HG03469 (cell line): ENCODE measurements around the gene ZSCAN21.
A peak's percentile ranks its signal among the peaks of the same experiment; 100 is the strongest.

Experiments used
- ATAC-seq: cut with Tn5 transposase; IDR thresholded peaks from one replicate; pipeline ENCODE4 v1.9.1; 2021; ENCODE audit warnings: mild to moderate bottlenecking, moderate library complexity, moderate number of reproducible peaks; ENCODE audit not compliant: unreplicated experiment

ZSCAN21 gene

DNA sequence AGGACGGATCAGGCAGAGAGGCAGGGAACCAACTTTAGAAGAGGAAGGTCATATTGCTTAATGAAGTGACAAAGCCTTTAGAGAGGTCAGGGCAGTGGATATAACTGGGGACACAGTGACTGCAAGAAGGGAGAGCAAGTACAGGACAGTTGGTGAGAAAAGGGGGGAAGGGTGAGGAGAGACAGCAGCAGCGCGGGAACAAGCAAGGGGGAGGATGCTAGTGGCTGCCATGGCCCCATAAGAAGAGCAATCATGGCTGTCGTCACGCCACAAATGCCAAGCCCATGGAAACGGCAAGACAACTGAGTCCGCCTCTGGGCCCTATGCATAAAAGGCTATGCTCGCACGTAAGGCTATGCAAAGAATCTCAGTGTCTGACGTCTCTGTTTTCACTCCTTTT lies 22.9 kb downstream of the ZSCAN21 start:
- no peak for ATAC-seq

DNA sequence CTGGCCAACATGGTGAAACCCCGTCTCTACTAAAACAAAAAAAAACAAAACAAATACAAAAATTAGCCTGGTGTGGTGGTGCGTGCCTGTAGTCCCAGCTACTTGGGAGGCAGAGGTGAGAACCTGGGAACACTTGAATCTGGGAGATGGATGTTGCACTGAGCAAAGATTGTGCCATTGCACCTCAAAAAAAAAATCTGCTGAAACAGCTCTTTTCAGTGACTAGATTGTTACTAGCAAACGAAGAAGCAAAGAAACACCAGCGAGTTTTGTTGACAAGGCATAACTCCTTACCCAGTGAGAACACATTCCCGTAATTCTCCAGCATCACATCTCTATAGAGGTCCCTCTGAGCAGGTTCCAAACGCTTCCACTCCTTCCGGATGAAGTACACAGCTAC lies 25.3 kb downstream of the ZSCAN21 start:
- ATAC-seq = no peak

DNA sequence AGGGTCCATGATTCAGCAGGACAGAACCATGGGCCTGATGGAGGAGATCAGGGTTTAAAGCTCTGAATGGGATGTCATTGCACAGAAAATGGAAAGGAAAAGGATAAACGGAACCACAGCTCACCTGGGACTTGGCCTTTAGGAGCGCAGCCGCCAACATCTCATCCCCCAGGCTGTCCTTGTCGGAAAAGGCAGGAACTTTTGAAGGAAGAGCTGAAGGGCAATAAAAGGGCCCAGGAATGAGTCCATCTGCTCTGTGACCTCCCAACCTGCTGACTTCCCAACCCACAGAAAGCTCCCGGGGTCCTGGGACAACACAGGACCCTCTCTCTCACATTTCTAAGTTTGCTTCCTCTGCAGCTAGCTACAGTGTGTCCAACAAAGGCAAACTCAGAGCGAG lies 25.8 kb downstream of the ZSCAN21 start:
- no peak for ATAC-seq

DNA sequence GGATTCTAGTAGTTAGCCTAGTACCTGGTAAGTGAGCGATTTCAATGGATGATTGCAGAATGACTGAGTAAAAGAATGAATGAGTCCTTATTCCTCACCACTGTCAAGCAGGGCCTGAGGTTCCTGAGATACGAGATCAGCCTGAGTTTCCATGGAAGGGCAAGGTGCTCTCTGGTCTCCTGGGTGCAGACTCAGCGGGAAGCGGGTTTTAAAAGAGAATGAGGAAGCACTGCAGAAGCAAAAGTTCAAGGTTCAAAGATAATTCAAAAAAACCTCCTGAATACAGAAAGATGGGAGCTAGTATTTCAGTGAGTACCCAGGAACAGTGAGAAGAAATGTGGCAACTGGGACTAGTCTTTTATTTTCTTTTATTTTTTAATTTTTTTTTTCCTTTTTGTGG lies 27.6 kb downstream of the ZSCAN21 start:
- ATAC-seq = no peak

DNA sequence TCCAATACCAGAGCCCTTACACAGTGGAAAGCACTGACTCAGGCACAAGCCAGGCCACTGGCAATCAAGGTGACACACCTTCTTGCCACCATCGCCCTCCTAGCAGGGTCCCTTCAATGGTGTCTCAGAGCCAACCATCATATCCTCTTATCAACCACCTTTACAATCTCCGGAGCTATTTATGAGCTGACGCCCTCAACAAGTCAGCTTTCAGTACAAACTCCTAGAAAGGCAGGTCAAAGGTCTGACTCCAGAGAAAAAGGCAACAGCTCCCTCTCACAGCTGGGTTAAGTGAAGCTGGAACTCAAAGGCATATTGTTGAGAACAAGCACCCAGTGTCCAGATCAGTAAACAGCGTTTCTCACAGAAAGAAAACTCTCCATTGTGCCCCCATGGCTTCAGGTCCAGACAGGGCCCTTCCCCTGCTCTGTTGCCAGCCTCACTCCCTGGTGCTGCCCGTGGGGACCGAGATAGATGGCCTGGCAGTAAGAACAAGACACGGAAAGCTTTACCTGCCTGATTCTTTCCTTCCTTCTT lies 29.5 kb downstream of the ZSCAN21 start:
- ATAC-seq = no peak

DNA sequence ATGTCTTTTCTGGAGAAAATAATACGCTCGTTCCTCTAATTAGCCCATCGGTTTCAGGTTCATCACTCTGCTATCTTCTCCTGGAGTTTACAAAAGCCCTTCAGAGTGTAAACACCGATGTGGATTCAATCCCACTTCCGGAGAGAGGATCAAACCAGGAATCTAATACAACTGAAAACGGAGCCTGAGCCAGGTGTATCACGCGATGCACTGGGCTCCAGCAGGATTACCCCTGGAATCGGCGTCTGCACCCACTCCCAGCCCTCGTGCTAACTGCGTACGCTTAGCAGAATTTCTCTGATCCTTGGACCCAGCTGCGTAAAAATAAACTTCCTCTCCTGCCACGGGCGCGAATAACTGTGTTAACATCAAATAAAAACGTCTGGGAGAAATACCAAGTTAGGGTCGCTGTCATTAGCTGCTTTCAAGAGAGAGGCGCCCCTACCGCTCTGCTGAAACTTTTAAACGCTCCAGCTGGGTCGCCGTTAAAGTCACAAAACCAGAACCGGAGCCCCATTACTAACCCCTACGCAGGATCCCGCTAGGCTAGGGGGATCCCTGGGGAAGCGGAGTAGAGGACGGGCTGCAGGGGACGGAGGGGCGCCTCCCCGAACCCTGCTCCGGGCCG lies 31.4 kb downstream of the ZSCAN21 start:
- peak; percentile 6 for ATAC-seq

DNA sequence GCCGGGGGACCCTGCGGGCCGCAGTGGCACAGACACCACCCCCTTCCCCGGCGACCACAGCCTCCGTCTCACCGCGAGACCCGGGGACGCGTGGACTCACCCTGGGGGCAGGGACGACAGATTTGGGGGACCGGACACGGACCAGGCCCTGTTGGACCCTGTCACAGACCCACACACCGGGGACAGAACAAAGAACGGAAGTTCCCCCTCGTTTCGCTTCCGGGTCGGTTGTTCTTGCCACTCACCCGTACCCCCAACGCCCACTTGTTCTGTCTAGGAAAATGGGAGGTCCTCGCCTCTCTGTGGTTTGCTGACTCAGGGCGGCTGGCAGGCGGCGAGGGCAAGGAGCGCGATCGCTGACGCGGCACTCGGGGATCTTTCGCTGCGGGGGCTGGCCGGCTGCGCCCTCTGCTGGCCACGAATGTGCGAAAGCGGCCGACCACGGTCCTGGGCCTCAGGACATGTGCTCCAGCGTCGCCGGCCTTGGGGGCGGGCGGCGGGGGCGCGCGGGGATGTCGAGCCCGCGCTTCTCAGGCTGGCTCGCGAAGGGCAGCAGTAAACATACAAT lies 32.0 kb downstream of the ZSCAN21 start, which contains the start of gene ZNF3:
Gene ZNF3, minus strand, starts transcription at position 189 of the 568 bp plus-strand sequence. CDS start 4,366 bp downstream, outside the sequence.
- ATAC-seq = peak; percentile 60

DNA sequence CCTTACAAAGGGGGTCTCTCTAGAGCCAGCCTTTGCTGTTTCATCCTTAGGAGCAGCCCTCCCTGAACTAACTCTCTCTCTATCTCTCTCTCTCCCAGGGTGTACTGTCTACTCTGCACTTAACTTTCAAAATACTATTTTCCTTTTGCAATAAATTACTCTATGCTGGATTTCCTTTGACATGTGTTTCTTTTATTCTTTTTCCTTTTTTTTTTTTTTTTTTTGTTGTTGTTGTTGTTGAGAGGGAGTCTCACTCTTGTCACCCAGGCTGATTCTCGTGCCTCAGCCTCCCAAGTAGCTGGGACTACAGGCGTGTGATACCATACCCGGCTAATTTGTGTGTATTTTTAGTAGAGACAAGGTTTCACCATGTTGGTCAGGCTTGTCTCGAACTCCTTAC lies 33.4 kb downstream of the ZSCAN21 start:
- no peak for ATAC-seq

DNA sequence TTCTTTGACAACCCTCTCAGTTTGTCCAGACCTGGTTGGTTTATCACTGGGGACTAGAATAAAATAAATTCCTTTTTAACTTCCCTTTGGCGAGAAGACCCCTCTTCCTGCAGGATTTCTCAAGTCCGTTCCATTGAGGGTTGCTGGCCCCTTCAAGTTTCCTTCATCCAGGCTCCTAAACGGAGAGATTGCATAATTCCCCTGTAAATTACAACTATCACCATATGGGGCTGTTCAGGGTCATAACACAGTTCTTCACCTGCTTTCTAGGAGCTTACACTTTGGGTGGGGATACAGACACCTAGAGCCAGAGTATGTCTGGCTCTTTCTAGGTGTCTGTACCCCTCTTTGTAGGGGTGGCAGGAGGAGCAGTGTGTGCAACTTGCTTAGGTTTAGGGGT lies 35.9 kb downstream of the ZSCAN21 start:
- ATAC-seq = no peak

DNA sequence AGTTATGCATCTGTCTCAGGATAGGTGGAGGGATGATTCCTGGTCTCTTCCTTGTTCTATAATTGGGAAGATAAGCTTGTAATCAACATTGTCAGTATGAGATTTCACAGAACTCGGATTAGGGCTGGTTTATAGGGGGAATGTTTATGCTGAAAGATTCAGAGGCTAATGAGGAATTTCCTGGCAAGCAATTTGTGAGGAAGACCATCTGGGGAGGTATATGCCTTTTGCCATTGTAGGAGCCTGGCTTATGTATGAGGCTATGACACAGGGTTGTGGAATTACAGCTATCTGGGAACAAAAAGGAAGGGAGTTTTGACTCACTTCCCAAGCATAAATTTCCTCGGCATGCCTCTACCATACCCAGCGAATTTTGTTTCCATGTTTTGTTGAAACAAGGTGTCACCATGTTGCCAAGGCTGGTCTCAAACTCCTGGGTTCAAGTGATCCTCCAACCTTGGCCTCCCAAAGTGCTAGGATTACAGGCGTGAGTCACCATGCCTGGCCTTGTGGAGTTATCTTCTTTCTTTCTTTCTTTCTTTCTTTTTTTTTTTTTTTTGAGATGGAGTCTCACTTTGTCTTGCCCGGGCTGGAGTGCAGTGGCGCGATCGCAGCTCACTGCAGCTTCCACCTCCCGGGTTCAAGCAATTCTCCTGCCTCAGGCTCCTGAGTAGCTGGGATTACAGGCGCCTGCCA lies 37.6 kb downstream of the ZSCAN21 start:
- no peak for ATAC-seq

DNA sequence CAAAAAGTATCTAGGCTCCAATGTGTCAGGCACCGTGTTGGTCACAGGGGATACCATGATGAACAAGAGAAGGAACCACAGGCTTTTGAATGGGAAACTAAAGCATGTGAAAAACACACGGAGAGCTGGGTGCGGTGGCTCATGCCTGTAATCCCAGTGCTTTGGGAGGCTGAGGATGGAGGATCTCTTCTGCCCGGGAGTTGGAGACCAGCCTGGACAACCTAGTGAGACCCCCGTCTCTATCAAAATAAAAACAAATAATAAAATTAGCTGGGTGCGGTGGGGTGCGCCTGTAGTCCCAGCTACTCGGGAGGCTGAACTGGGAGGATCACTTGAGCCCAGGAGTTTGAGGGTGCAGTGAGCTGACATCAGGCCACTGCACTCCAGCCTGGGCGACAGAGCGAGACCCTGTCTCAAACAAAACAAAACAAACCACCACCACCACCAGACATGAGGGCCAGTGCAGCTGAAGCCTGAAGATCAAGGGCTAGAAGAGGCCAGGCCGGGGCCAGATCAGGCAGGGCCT lies 38.6 kb downstream of the ZSCAN21 start:
- no peak for ATAC-seq

DNA sequence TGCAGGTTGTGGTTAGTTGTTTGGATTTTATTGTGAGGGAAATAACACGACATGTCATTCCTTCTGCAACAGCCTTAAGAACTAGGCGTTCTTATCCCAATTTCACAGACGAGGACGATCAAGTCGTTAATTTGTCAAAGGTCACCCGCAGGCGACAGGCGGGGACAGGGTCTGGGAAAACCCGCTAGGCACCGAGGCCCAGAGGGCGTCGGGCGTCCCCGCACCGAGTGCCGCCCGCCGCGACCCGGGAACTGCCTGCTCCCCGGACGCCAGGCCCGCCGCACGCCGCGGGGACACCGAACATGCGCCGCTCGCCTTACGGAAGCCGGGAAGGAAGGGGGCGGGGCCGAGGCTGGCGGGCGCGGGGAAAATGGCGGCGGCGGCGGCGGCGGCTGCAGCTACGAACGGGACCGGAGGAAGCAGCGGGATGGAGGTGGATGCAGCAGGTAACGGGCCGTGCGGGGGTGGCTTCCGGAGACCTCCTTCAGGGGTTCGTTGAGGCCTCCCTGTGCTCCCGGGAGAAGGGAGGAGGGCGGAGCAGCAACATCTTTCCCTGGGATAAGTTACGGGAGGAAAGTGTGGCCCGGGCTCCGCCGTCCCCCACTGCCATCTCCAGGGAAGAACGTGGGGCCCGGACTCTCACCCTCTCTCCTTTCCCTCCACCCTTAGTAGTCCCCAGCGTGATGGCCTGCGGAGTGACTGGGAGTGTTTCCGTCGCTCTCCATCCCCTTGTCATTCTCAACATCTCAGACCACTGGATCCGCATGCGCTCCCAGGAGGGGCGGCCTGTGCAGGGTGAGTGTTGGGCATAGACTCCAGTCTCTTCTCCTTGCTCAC lies 39.3 kb downstream of the ZSCAN21 start, which contains the start of gene COPS6:
Gene COPS6, plus strand, starts transcription at position 349 of the 837 bp plus-strand sequence. Its CDS starts 22 bp downstream, at position 371.
- no peak for ATAC-seq

DNA sequence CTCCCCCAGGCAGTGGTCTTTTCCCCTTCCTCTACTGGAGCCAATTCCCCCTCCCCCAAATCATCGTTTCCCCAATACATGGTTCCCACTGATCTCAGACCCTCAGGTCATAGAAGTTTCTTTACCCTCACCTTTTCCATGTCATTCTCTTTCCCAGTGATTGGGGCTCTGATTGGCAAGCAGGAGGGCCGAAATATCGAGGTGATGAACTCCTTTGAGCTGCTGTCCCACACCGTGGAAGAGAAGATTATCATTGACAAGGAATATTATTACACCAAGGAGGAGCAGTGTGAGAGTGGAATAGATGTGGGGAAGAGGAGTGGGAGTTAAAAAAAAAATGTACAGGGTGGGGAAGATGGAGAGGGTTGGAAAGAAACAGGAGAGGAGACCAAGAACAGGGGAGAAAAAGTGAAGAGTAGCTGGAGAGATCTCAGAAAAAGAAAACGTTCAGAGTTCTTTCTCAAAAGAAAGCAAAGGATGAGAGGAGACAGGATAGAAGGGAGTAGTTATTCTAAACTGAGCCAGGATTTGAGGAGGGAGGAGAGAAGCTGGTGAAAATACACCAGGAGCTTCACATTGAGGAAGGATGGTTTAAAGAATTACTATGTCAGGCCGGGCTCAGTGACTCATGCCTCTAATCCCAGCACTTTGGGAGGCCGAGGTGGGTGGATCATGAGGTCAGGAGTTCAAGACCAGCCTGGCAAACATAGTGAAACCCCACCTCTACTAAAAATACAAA lies 40.1 kb downstream of the ZSCAN21 start:
- ATAC-seq = no peak

DNA sequence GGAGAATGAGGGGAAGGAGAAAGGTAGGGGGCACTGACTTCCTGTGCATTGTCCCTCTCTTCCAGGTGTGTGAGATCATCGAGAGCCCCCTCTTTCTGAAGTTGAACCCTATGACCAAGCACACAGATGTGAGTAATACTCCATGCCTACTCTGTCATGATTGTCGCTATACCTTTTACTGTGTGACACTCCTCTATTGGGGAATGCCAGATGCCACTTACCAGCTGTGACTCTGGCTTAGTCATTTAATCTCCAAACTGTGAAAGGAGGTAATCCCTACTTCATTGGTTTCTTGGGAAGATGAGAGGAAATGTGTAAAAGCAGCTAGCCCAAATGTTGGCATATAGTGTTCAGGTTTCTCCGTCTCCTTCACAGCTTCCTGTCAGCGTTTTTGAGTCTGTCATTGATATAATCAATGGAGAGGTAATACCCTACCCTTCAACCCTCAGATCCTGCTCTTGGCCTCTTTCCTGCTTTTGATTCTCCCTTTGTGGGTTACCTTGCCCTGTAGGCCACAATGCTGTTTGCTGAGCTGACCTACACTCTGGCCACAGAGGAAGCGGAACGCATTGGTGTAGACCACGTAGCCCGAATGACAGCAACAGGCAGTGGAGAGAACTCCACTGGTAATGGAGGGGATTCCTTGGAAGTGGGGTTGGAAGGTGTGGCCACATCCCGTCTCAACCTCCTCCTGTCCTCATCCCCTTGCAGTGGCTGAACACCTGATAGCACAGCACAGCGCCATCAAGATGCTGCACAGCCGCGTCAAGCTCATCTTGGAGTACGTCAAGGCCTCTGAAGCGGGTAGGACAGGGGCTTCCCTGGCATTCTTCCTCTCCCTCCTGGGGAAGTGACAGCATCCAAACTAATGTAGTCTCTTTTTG lies 41.2 kb downstream of the ZSCAN21 start:
- no peak for ATAC-seq

DNA sequence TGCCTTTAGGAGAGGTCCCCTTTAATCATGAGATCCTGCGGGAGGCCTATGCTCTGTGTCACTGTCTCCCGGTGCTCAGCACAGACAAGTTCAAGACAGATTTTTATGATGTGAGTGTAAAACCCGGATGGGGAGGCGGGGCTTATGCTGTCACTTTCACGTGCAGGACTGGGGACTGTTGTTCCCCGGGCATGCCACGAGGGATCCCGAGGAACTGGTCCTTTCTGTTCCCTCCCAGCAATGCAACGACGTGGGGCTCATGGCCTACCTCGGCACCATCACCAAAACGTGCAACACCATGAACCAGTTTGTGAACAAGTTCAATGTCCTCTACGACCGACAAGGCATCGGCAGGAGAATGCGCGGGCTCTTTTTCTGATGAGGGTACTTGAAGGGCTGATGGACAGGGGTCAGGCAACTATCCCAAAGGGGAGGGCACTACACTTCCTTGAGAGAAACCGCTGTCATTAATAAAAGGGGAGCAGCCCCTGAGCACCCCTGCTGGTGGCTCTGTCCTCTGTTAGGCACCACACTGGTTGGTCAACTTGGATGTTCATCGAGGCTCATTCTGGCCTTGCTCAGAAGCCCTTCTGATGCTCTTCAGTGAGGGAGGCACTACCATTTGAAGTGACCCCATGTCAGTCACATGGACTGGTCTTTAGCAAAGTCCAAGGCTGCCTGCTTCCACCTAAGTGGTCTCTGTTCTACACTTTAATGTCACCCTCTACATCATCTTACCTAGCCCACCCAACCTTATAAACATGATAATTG lies 42.0 kb downstream of the ZSCAN21 start:
- no peak for ATAC-seq

DNA sequence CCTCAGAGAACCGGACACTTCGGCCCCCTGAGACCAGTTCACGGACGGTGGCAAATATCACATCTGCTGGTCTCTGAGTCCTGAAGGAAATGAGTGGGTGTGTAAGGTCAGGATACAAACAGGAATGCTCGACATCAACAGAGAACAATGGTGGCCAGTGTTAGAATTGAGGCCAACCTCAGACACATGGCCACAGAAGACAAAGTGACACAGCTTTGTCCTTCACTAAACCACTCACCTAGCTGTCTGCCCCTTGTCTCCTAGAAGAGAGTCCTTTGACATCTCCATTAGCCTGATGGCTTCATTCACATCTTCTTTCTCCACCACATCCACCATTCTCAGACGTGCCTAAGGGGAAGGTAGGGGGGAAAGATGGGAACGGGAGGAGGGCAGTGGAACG lies 43.5 kb downstream of the ZSCAN21 start:
- no peak for ATAC-seq

DNA sequence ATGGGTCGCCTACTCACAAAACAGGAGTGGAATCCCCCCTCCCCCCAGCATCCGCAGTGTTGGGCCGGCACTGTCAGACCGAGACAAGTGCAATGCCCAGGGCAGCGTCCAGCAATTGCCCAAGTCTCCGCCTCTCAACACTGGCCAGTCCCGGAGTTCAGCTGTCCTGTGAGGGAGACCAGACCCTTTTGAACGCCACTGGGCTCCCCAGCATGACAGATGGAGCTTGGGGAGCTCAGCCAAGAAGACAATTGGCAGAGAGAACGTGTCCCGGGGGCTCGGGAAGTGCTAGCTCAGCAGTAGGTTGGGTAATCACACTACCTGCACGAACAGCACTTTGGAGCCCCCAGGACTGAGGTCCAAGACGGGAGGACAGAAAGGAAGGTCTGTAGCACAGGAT lies 43.9 kb downstream of the ZSCAN21 start:
- ATAC-seq = no peak

DNA sequence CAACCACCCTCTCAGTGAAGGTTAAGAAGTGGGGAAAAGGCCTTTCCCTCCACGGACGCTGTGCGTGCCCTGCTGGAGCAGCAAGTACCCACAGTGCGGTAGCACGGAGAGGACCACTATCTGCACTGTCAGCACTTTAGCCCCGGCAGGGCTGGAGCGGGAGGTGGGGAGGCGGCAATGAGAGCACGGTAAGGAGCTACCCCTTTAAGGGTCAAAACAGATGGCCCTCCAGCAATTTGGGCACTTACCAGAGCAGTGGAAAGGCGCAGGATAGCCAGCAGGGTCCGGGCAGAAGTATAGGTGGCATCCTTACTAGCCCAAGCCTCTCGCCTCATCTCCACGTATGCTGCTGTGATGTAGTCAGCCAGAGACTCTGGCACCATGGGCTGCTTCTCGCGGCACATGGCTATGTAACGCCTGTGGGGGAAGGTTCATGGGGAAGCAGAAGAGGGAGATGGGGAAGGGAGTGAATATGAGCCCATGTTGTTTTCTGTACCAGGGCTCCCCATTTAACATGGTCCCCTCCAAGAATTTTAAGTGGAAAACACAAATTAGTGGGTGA lies 44.4 kb downstream of the ZSCAN21 start:
- no peak for ATAC-seq
